Endothelial cell of umbilical vein (primary cell): ENCODE data around the gene MRPS26. TPM values are rescaled to one million over a fixed set of nuclear protein-coding genes. Genes with fewer than 3 reads are reported as not detected.

Source experiments
- BruUV-seq: library from RNA; stranded (reverse); fragments of 400-500 nt; replicated peaks from 2 replicates; lab custom pipeline; 2021; lab: Mats Ljungman, UMichigan
- CTCF ChIA-PET: fragments of 300-600, 350-600 bp; sonication (Branson Sonifier 250); formaldehyde crosslinking; loops from one replicate; lab custom pipeline; 2021; ENCODE audit warnings: antibody characterized with exemption, inconsistent platforms; lab: Charles Lee
- POLR2A ChIA-PET: fragments of 300-600, 350-600 bp; sonication (Branson Sonifier 250); formaldehyde crosslinking; loops from one replicate; lab custom pipeline; 2021; ENCODE audit warnings: antibody characterized with exemption, inconsistent platforms; lab: Charles Lee
- DNase-seq: peaks from one replicate; pipeline ENCODE4 v3.0.0-alpha.2; 2011; ENCODE audit warnings: low read depth, low spot score
- FAIRE-seq: peaks from 2 replicates; lab custom pipeline; 2011; peaks lifted over from hg19 to GRCh38; lab: Jason Lieb, UNC
- H2AFZ ChIP-seq: 2 replicates; pipeline ENCODE4 v1.6.0; 2012; ENCODE audit warnings: low read depth, low read length, control low read depth, inconsistent platforms
- H3K27ac ChIP-seq: 2 replicates; pipeline ENCODE4 v1.5.1; 2011; ENCODE audit warnings: low read depth, mild to moderate bottlenecking, control low read depth, low read length, moderate library complexity; ENCODE audit not compliant: insufficient read depth
- H3K27me3 ChIP-seq, 2 experiments: 2 replicates each; pipeline versions ENCODE4 v1.6.0 to v1.6.1; 2011; ENCODE audit warnings: low read length in 2 of 2, mixed read lengths in 1 of 2; ENCODE audit not compliant: control insufficient read depth in 2 of 2, insufficient read depth in 2 of 2
- H3K36me3 ChIP-seq, 2 experiments: 2 replicates in 1 of 2; 3 replicates in 1 of 2; pipeline ENCODE4 v1.5.1; 2011; ENCODE audit warnings: low read length in 2 of 2, mild to moderate bottlenecking in 1 of 2, moderate library complexity in 1 of 2; ENCODE audit not compliant: control insufficient read depth in 2 of 2, insufficient read depth in 2 of 2; ENCODE audit errors: extremely low read depth in 1 of 2
- H3K4me1 ChIP-seq: 3 replicates; pipeline ENCODE4 v1.5.1; 2011; ENCODE audit warnings: mild to moderate bottlenecking, low read length; ENCODE audit not compliant: control insufficient read depth, insufficient read depth; ENCODE audit errors: extremely low read depth
- H3K4me2 ChIP-seq: 2 replicates; pipeline ENCODE4 v1.6.1; 2011; ENCODE audit warnings: low read length, control low read depth, mixed read lengths; ENCODE audit not compliant: insufficient read depth
- H3K4me3 ChIP-seq, 3 experiments: fragments of 200-600 bp in 1 of 3; sonication (generic), shearing (Covaris generic) in 1 of 3; replicated peaks in 1 of 3; 2 replicates each; pipeline ENCODE4 v1.5.1; 2011 to 2016; ENCODE audit warnings: control low read depth in 3 of 3, low read length in 3 of 3, mild to moderate bottlenecking in 2 of 3, inconsistent platforms in 1 of 3, low read depth in 1 of 3, moderate library complexity in 1 of 3; ENCODE audit not compliant: insufficient read depth in 1 of 3
- H3K79me2 ChIP-seq: 2 replicates; pipeline ENCODE4 v1.6.0; 2012; ENCODE audit warnings: low read length, inconsistent platforms; ENCODE audit not compliant: control insufficient read depth, insufficient read depth
- H3K9ac ChIP-seq: replicated peaks from 2 replicates; pipeline ENCODE3; 2011; ENCODE audit warnings: low read length, control low read depth; ENCODE audit not compliant: insufficient read depth; ENCODE audit errors: extremely low read depth
- H3K9me1 ChIP-seq: replicated peaks from 3 replicates; pipeline ENCODE4 v1.6.0; 2011; ENCODE audit warnings: mild to moderate bottlenecking, low read length; ENCODE audit not compliant: control insufficient read depth, insufficient read depth; ENCODE audit errors: extremely low read depth
- H3K9me3 ChIP-seq: replicated peaks from 2 replicates; pipeline ENCODE4 v1.5.1; 2012; ENCODE audit warnings: low read length, inconsistent platforms; ENCODE audit not compliant: control insufficient read depth, insufficient read depth
- H4K20me1 ChIP-seq: replicated peaks from 2 replicates; pipeline ENCODE3; 2011; ENCODE audit warnings: mild to moderate bottlenecking, low read length; ENCODE audit not compliant: control insufficient read depth, insufficient read depth; ENCODE audit errors: extremely low read depth
- CTCF ChIP-seq, 2 donors: IDR thresholded peaks; 1 replicate in 1 of 2; 2 replicates in 1 of 2; pipeline ENCODE4 v1.5.1; 2011; ENCODE audit warnings: low read length in 2 of 2, mild to moderate bottlenecking in 2 of 2, moderate library complexity in 2 of 2, control low read depth in 1 of 2, inconsistent platforms in 1 of 2, low read depth in 1 of 2; ENCODE audit not compliant: insufficient read depth in 1 of 2; ENCODE audit errors: extremely low read depth in 1 of 2
- EZH2 ChIP-seq: IDR thresholded peaks from 2 replicates; pipeline ENCODE4 v1.6.1; 2012; ENCODE audit warnings: borderline replicate concordance, low read depth, mild to moderate bottlenecking, moderate library complexity, low read length, inconsistent platforms; ENCODE audit not compliant: severe bottlenecking
- FOS ChIP-seq: IDR thresholded peaks from 2 replicates; pipeline ENCODE4 v1.6.1; 2011; ENCODE audit warnings: mild to moderate bottlenecking, low read length, moderate library complexity, borderline replicate concordance; ENCODE audit not compliant: insufficient read depth
- GATA2 ChIP-seq: IDR thresholded peaks from 2 replicates; pipeline ENCODE4 v1.7.0; 2011; ENCODE audit warnings: low read depth, mild to moderate bottlenecking, moderate library complexity, mixed read lengths, low read length; ENCODE audit not compliant: insufficient read length, insufficient read depth
- JUN ChIP-seq: IDR thresholded peaks from 2 replicates; pipeline ENCODE4 v1.6.1; 2011; ENCODE audit warnings: borderline replicate concordance, low read depth; ENCODE audit not compliant: insufficient read length, insufficient read depth
- MYC ChIP-seq: IDR thresholded peaks from one replicate; pipeline ENCODE4 v1.6.1; 2011; ENCODE audit warnings: mild to moderate bottlenecking, low read depth, low read length
- POLR2A ChIP-seq: IDR thresholded peaks from 2 replicates; pipeline ENCODE4 v1.6.1; 2012; ENCODE audit warnings: low read depth, mild to moderate bottlenecking, control low read depth, low read length
- POLR2AphosphoS5 ChIP-seq: IDR thresholded peaks from 2 replicates; pipeline ENCODE4 v1.6.1; 2012; ENCODE audit warnings: low read depth, mild to moderate bottlenecking, control low read depth, low read length, moderate library complexity; ENCODE audit not compliant: insufficient read depth
- dilution Hi-C: fragments of 300-500 bp; cut with MboI; formaldehyde crosslinking; loops from one replicate; pipeline ENCODE4 v1.15.0; 2019; ENCODE audit warnings: low sequenced_read_pairs; ENCODE audit not compliant: extremely low pct_ligation_motif_present
- intact Hi-C: fragments of 100-400 bp; cut with micrococcal nuclease; formaldehyde crosslinking; loops from one replicate; pipeline ENCODE4 v1.10.0; 2022
- polyA plus RNA-seq, 4 experiments: library from polyadenylated mRNA; depleted of rRNA in 3 of 4; stranded (reverse) in 3 of 4; unstranded in 1 of 4; fragments of >200 nt; gene quantifications; 2 replicates each; pipeline versions ENCODE4 v1.2.1 to v1.2.3, GENCODE V29; 2011 to 2012; ENCODE audit warnings: missing spikeins in 1 of 4
- total RNA-seq: library from RNA; stranded (reverse); gene quantifications from 2 replicates; pipeline ENCODE4 v1.2.3, GENCODE V29; 2021
- TF ChIP-seq, protein P1 (sequence below): IDR thresholded peaks from 2 replicates; pipeline ENCODE4 v1.6.1; 2011; ENCODE audit not compliant: insufficient read depth, insufficient read length

The MRPS26 gene
- total and polyA plus RNA-seq, 2 donors (not counting 3 experiments of a cell fraction or from before 2014, with no cell fraction given): 41.0 to 43.9 TPM

DNA sequence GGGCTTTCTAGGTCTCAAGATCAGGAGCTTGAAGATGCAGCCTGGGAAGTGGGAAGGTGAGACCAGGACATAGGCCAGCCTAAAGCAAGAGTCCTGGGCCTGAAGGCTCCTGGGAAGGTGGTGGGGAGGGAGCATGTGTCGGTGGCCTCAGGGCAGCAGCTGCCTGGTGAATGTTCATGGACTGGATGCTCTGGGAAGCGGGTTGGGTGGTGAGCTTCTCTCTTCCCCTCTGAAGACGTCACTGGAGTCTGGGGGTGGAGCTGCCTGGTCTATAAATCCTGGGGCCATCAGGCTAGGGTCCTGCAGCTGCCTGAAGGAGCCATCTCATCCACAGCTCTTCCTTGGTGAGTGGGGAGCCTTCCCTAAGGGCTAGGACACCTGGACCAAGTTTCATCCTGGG, 2.5 kb upstream of the MRPS26 start, which contains the start of gene GNRH2:
TSS of gene GNRH2 (plus strand) at position 301 of the 400 bp plus-strand sequence. CDS start 793 bp downstream, outside the sequence.
- intact Hi-C loops (no loop called here), dilution Hi-C loops (no loop called here)
- Histone ChIP-seq H3K36me3 (peaks cover 2 to 16% of the 10 kb centered on the region in 2 experiments), H3K9ac (no peak within 1 kb of the TSS), H2AFZ (no peak within 1 kb of the TSS), H3K27me3 (no peaks in the 10 kb centered on the region), H3K4me3 (no peak within 1 kb of the TSS), H3K9me3 (no peaks in the 10 kb centered on the region), H3K9me1 (no peaks in the 10 kb centered on the region), H3K4me2 (no peak within 1 kb of the TSS), H3K27ac (no peak within 1 kb of the TSS), H3K4me1 (peaks cover 13% of the 10 kb centered on the region), H4K20me1 (no peaks in the 10 kb centered on the region), H3K79me2 (peaks cover 9% of the 10 kb centered on the region)
- TF ChIP-seq FOS (no peak), EZH2 (no peak), MYC (no peak), GATA2 (no peak), JUN (no peak), POLR2A (no peak), CTCF (IDR thresholded peaks at IDR 0.05; ENCODE audit: extremely low read depth in 1 of 2, insufficient read depth in 1 of 2, low read depth in 1 of 2, low read length in 2 of 2) (no peak), POLR2AphosphoS5 (no peak)
- TF ChIP-seq, protein P1, sequence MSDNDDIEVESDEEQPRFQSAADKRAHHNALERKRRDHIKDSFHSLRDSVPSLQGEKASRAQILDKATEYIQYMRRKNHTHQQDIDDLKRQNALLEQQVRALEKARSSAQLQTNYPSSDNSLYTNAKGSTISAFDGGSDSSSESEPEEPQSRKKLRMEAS: no peak
- no peak for FAIRE-seq
- POLR2A ChIA-PET: no interaction called here
- BruUV-seq: no TSS peak
- CTCF ChIA-PET: interaction anchor here (1.8 kb wide), 1 partner anchor 10 kb away, joined by 8 read pairs; no protein-coding TSS in a partner anchor
- no peak for DNase-seq
